ENCODE measurements around the gene PRKAG1.

DNA sequence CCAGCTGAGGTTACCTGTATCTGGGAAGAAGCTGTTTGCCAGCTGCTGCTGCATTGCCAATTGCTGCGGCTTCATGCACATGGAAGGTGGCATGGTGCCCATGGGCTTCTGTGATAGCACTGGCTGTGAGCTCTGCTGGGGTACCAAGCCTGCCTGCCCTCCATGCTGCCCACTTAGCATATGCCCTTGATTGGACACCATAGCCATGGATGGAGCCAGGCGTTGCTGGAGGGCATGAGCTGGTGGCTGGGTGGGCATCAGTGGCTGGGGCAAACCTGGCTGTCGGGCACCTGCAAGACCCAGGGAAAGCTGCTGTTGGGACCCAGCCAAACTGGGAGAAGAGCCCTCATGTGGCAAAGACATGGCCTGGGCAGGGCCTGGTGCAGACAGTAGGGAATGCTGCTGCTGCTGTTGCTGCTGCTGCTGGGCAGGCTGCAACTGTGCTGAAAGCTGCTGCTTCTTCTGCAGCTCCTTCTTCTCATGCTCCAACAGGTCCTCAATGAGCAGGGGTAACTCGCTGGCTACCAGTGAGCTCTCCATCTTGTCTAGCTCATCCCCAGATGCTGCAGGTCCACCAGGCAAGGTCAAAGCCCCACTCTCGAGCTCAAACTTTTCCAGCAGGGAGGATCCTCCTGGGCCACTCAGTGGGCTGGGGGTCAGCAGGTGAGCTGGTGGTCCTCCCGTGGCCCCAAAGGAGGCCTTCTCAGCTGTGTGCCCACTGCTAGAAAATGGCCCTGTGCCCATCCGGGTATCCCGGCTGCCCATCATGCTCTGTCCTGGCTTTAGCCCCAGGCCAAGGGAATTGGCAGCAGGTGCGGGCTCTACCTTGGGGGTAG, 18.8 kb upstream of the PRKAG1 start:
- TF ChIP-seq RXRA (IDR thresholded peaks at IDR 0.05) (no peak), GABPA (IDR thresholded peaks at IDR 0.05 in 1 of 2, conservative IDR thresholded peaks at IDR 0.05 in 1 of 2) (no peak)

Measured in liver (tissue), 2 donors.